ENCODE results near the gene KLF2. TPM values are rescaled to one million over a fixed set of nuclear protein-coding genes. Genes with fewer than 3 reads are reported as not detected.
A peak's percentile ranks its signal among the peaks of the same experiment; 100 is the strongest.

KLF2 gene
- total RNA-seq, 1 donor, result 3.0 TPM

DNA sequence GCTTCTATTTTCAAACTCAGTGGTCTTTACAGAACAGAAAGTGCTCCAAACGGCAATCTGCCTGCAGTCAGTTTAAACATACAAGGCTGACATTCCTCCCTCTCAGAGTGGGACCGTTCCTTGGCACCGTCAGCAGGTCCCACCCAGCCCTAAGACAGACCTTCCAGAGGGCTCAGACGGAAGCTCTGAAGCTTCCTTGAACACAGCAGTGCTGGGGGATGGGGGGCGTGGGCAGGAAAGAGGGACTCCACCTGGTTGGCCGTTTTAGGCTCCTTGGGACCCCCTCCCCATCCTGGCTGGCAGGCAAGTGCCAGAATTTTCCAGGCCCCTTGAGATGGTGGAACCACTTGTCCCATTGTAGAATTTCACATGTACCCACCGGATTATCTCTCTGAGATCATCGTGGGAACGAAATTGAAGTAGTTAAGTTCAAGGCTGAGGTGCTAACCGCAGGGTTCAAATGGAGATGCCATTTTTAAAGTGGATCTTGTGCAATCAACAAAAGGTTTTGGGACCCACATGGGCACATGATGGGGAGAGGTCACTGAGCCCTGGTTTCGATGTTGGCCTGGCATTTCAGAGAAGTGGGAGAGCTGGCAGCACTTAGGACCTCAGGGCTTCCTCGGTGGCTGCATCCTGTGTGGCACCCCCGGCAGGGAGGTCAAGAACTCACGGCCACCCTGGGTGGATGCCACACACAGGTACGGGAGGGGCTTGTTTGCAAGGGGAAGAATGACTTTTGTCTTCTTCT, 46.2 kb downstream of the KLF2 start:
- H3K4me3 ChIP-seq (ENCODE audit: low read depth, low read length), result no peak overlapping the region
- TF ChIP-seq, protein P1, sequence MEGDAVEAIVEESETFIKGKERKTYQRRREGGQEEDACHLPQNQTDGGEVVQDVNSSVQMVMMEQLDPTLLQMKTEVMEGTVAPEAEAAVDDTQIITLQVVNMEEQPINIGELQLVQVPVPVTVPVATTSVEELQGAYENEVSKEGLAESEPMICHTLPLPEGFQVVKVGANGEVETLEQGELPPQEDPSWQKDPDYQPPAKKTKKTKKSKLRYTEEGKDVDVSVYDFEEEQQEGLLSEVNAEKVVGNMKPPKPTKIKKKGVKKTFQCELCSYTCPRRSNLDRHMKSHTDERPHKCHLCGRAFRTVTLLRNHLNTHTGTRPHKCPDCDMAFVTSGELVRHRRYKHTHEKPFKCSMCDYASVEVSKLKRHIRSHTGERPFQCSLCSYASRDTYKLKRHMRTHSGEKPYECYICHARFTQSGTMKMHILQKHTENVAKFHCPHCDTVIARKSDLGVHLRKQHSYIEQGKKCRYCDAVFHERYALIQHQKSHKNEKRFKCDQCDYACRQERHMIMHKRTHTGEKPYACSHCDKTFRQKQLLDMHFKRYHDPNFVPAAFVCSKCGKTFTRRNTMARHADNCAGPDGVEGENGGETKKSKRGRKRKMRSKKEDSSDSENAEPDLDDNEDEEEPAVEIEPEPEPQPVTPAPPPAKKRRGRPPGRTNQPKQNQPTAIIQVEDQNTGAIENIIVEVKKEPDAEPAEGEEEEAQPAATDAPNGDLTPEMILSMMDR (IDR thresholded peaks at IDR 0.05; ENCODE audit: insufficient read depth, low read depth, low read length), result no peak
- no peak for DNase-seq (ENCODE audit: low read depth)

DNA sequence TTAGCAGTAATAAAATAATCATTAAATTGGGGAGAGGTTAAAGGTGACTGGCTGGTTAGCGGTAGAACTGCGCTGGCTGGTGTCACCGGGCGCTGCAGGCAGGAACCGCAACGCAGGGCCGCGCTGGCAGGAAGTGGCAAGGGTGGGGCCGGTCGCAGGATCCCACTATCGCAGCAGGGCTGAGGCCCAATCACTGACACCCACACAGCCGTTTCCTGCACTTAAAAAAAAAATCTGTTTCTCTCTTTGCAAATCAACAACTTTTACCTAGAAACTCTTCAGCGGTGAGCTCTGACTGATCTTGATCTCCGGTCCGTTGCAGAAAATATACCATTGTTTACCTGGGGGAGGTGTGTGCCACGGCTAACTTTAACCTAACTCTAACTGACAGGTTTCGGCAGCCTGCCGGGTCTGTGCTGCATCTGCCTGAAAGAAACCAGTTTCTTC, 46.9 kb downstream of the KLF2 start:
- H3K4me3 ChIP-seq (ENCODE audit: low read depth, low read length), result no peak overlapping the region
- TF ChIP-seq, protein P1 (IDR thresholded peaks at IDR 0.05; ENCODE audit: insufficient read depth, low read depth, low read length), result no peak

DNA sequence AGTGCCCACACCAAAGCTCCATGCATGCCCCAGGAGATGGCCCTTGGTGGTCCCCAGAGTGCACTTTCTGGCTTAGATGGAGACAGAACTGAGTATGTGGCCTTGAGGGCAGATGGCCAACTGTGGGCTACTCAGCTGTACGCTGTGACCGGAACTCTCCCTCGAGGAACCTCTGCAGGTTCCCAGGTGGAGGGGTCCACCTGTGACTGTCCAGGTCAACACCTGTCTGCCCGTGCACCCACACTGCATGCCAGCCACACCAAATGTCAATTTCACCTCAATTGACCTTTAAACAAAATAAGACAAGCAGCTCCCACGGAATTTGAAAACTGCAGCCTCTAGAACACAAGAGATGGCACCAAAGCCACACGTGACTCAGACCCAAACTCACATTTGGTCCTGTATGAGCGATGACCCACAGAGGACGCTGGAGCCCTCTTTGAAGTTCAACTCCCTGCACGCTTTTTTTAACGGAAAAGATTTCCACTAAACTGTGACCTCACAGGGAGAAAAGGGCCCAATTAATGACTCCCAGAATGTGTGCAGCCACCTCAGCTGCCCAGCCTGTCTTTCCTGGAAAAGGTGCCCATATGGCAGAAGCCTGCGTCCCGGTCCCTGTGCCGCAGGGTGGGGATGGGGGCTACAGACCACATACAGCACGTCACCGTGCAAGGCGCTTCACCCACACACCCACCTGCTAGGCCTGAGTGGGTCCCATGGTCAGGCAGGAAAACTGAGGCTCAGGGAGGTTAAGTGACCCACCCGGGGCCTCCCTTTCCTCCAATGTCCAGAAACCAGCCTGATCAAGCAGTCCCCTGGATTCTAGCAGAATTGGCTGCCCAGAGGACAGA, 47.7 kb downstream of the KLF2 start:
- no peak overlapping the region for H3K4me3 ChIP-seq (ENCODE audit: low read depth, low read length)
- TF ChIP-seq, protein P1 (IDR thresholded peaks at IDR 0.05; ENCODE audit: insufficient read depth, low read depth, low read length), result no peak
- no peak for DNase-seq (ENCODE audit: low read depth)

More for the DNA sequence above, 46.9 kb downstream of the KLF2 start:
- DNase-seq (ENCODE audit: low read depth), result peak; percentile 58

DNA sequence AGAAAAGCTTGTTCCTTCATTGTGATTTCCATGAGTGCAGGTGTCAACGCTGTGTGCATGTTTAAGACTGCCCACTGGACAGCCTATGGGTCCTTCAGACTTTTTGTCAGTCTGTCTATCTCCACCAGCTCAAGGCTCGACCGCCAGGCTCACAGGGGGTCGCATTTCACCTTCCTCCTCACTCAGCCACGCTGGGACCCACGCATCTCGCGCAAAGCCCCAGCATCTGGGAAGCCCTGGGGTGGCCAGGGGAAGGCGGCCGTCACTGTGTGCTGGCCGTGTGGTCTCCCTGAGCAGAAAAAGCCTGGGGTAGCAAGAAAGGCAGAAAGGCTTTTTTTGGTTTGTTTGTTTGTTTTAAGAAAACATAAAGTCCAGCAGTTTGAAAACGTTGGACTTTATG, 48.5 kb downstream of the KLF2 start:
- DNase-seq (ENCODE audit: low read depth), result no peak
- H3K4me3 ChIP-seq (ENCODE audit: low read depth, low read length), result no peak overlapping the region
- TF ChIP-seq, protein P1 (IDR thresholded peaks at IDR 0.05; ENCODE audit: insufficient read depth, low read depth, low read length), result no peak

DNA sequence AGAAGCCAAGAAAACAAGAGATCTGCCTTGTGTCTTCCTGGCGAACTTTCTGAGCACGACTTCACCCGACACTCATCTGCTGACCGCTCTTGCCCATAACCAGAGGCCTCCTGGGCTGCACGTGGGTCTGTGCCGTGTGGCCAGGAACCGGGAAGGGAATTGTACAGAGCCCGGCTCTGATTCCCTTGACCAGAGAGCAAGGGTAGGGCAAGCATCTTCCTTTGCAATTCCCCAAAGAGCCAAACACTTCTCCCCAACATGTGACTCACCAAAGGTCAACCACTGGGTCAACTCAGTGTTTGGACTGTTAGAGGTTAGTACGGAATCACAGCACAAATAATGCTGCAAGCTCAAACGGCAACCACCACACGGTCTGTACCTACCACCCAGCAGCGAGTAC, 48.9 kb downstream of the KLF2 start:
- DNase-seq (ENCODE audit: low read depth), result peak; percentile 94
- no peak overlapping the region for H3K4me3 ChIP-seq (ENCODE audit: low read depth, low read length)
- TF ChIP-seq, protein P1 (IDR thresholded peaks at IDR 0.05; ENCODE audit: insufficient read depth, low read depth, low read length), result no peak

DNA sequence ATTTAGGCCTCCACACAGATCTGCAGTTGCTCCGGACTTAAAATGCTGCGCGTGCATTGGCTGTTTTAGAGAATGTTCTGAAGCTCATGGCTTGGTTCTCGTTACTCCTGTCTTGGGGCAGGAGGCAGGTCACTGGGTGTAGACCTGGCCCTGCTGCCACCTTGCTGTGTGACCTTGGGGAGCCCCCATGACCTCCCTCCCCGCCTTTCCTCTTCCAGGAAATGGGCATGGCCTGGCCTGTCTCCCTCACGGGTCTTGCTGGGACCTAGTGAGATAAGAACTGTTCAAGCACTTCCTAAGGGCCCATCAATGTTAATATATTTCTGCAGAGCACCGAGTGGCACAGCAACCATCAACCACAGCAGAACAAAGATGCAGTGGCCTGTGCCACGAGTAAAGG, 49.4 kb downstream of the KLF2 start:
- H3K4me3 ChIP-seq (ENCODE audit: low read depth, low read length), result no peak overlapping the region
- no peak for DNase-seq (ENCODE audit: low read depth)
- TF ChIP-seq, protein P1 (IDR thresholded peaks at IDR 0.05; ENCODE audit: insufficient read depth, low read depth, low read length), result no peak

Data from fibroblast of villous mesenchyme (primary cell).